Posterior vena cava (tissue), 2 donors: ENCODE measurements around the gene ZNF467. TPM values are rescaled to one million over a fixed set of nuclear protein-coding genes. Genes with fewer than 3 reads are reported as not detected.

Experiments
- DNase-seq: peaks from one replicate; pipeline ENCODE4 v3.0.0-alpha.2; 2020; ENCODE audit warnings: low spot score
- intact Hi-C, 2 donors: fragments of 100-400 bp; cut with DNase I; formaldehyde crosslinking; loops; one replicate each; pipeline versions ENCODE4 v1.14.1 to v1.14.2; 2022 to 2023
- total RNA-seq, 2 donors: library from RNA; stranded (reverse); fragmentation: NEBNext Ultra II Directional; extraction: Animal tissue kit (Norgen Biotek cat#: 25700); gene quantifications; one replicate each; pipeline ENCODE4 v1.2.1, GENCODE V29; 2021
- donor health status: DM: yes; HTN: yes; CAD: no.
- donor health status: DM: yes; HTN: yes; CAD: no.

The ZNF467 gene
- total RNA-seq, 2 donors from 2014 or later, result 10.9 to 12.0 TPM

DNA sequence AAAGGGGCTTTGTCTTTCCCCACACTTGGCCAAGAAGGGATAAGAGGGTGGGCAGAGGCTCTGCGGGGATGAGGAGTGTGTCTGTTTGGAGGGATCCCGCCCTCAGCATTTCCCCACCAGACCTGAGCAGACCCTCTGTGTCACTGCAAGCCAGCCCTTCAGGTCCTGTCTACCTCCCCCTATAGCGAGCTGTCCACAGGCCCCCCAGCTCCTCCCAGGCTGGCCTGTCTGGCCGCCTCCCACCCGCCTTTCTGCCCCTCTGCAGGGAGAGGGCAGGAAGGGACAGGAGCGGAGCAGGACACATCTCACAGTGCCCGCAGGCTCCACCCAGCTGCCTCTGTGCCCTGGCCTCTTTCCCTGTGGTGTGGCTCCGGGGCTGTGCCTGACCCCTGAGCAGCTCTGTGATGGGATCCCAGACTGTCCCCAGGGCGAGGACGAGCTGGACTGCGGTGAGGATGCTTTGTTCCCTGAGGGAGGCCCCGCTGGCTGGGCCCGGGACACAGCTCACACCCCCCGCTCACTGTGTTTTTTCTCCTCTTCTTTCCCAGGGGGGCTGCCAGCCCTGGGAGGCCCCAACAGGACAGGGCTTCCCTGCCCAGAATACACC is 17.5 kb upstream of the ZNF467 start:
- DNase-seq, result no peak
- intact Hi-C loops, result no loop called here

DNA sequence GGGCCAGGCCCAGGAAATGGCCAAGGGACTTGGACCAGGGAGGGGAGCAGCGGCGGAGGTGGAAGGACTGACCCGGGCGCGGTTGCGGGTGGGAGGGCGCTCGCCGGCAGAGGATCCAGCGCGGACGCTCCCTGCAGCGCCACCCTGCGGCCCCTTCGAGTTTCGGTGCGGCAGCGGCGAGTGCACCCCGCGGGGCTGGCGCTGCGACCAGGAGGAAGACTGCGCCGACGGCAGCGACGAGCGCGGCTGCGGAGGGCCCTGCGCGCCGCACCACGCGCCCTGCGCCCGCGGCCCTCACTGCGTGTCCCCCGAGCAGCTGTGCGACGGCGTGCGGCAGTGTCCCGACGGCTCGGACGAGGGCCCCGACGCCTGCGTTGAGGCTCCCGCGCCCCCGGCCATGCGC is 16.8 kb upstream of the ZNF467 start:
- intact Hi-C loops, result no loop called here
- no peak for DNase-seq

DNA sequence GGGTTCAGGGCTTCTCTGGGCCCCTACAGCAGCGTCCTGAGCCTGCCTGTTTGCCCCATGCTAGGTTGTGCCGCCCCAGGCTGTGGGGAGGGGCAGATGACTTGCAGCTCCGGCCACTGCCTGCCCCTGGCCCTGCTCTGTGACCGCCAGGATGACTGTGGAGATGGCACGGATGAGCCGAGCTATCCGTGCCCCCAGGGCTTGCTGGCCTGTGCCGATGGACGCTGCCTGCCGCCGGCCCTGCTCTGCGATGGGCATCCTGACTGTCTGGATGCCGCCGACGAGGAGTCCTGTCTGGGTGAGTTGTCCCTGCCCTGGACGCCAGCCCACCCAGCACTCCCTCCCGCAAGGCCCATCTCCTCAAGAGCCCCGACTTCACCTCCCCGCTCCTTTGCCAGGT is 15.7 kb upstream of the ZNF467 start:
- DNase-seq, result no peak
- intact Hi-C loops, result no loop called here

DNA sequence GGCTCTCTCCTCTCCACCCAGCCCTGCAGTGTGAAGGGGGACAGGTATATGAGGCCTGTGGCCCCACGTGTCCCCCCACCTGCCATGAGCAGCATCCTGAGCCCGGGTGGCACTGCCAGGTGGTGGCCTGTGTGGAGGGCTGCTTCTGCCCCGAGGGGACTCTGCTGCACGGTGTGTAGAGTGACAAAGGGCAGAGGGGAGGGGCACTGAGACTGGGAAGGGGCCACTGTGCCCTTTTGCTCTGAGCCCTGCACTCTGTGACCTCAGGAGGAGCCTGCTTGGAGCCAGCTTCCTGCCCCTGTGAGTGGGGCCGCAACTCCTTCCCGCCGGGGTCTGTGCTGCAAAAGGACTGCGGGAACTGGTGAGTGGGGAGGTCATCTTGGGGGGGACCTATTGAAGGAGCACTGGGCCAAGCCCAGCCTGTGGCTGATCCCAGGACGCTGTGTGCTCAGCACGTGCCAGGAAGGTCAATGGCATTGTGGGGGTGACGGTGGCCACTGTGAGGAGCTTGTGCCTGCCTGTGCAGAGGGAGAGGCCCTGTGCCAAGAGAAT is 15.0 kb upstream of the ZNF467 start:
- no peak for DNase-seq
- intact Hi-C loops, result no loop called here

DNA sequence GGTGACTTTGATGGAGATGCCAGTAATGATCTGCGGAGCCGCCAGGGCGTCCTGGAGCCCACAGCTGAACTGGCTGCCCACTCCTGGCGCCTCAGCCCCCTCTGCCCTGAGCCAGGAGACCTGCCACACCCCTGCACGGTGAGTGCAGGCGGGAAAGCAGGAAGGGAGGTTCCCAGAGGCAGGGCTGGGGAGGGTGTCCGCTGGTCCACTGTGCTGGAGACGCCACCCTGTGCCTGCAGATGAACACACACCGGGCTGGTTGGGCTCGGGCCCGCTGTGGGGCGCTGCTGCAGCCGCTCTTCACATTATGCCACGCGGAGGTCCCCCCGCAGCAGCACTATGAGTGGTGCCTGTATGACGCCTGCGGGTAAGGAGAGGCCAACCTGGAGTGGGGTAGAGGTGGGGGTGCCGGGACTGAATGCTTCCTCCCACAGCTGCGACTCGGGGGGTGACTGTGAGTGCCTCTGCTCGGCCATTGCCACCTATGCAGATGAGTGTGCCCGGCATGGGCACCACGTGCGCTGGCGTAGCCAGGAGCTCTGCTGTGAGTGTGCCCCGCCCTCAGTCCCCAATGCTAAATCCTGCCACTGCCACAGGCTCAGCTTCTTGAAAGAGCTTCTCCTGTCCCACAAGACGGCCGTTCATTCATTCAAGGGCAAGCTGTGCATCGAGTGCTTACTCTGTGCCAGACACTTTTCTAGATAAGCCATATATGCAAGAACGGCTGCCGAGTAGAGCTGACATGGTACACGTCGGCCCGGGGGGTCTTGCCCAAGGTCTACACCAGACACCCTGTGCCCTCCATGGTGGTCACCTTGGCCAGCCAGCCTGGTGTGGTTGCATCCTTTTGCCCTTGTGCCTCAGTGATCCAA is 14.3 kb upstream of the ZNF467 start:
- intact Hi-C loops, result no loop called here
- no peak for DNase-seq

DNA sequence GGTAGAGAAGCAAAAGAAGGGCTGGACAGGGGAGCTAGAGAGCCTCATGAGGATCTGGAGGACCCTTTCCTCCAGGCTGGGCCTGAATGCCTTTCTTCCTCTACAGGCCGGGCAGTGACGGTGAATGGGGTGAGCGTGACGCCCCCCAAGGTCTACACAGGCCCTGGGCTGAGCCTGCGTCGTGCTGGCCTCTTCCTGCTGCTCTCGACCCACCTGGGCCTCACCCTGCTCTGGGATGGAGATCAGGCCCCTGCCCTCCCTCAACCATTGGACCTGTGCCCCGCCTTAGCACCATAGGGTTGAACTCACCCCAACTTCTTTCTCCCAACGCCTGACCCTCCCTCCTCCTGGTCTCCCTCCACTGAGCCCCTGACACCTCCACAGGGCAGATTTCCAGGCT is 12.6 kb upstream of the ZNF467 start:
- intact Hi-C loops, result no loop called here
- DNase-seq, result no peak

DNA sequence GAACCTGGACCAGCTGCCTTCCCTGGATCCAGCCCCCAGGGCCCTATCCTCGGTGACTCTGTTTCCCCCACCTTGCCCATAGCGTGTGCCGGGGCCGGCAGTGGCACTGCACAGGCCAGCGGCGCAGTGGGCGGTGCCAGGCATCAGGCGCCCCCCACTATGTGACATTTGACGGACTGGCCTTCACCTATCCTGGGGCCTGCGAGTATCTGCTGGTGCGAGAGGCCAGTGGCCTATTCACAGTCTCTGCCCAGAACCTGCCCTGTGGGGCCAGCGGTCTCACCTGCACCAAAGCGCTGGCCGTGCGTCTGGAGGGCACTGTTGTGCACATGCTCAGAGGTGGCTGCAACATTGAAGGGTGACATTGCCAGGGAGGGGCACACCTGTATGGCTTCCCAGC is 12.0 kb upstream of the ZNF467 start:
- intact Hi-C loops, result no loop called here
- DNase-seq, result no peak

DNA sequence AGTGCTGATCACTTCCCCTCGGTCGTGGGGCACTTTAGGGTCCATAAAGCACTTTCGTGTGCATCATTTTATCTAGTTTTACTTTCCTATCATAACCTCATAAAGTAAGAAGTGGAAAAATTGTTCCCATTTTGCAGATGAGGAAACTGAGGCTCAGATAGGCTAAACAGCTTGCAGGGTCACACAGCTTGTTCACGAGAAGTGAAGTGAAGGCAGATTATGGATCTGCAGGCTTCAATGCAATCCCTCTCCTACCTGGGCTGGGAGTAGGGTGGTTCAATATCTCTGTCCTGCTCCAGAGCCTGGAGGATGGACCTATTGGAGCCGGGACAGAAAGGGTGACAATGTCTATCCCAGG is 10.8 kb upstream of the ZNF467 start:
- intact Hi-C loops, result no loop called here
- no peak for DNase-seq

DNA sequence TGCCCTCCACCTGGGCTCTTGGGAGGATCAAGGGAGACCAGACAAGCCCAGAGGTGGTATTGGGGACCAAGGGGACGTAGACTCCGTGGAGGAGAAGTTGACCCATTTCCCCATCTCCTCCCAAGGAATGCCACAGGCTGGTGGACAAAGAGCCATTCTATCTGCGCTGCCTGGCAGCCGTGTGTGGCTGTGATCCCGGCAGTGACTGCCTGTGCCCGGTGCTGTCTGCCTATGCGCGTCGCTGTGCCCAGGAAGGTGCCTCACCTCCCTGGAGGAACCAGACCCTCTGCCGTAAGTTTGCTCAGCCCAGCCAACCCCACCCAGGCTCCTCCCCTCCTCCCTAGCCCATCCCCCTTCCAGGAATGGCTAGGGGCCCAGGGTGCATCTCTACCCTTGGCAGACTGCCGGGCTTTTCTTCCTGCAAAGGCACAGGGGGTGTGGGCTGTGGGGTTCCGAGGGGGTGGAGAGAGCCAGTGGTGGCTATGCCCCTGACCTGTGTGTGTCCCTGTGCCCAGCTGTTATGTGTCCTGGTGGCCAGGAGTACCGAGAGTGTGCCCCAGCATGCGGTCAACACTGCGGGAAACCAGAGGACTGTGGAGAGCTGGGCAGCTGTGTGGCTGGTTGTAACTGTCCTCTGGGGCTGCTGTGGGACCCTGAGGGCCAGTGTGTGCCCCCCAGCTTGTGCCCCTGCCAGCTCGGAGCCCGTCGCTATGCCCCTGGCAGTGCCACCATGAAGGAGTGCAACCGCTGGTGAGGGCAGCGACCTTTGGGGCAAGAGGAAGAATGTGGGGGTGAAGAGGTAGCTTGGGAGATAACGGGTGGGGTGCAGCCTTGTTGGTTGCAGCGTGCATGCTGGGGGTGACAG is 10.2 kb upstream of the ZNF467 start:
- intact Hi-C loops, result no loop called here
- DNase-seq, result no peak

DNA sequence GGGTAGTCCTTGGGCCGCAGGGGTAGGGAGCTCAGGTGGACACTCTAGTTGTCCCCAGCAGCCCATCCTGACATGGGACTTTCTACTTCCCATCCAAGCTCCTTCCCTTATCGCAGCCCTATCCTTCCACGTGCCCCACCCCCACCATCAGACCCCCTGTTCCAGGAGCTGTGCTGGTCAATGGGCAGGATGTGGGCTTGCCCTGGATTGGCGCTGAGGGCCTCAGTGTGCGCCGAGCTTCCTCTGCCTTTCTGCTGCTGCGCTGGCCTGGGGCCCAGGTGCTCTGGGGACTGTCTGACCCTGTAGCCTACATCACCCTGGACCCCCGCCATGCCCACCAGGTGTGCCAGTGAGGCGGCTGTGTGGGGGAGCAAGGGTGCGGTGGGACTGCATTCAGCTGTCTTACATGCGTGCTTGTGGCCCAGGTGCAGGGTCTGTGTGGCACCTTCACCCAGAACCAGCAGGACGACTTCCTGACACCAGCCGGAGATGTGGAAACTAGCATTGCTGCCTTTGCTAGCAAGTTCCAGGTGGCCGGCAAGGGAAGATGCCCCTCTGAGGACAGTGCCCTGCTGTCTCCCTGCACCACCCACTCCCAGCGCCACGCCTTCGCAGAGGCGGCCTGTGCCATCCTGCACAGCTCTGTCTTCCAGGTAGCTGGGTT is 9.4 kb upstream of the ZNF467 start:
- no peak for DNase-seq
- intact Hi-C loops, result no loop called here

DNA sequence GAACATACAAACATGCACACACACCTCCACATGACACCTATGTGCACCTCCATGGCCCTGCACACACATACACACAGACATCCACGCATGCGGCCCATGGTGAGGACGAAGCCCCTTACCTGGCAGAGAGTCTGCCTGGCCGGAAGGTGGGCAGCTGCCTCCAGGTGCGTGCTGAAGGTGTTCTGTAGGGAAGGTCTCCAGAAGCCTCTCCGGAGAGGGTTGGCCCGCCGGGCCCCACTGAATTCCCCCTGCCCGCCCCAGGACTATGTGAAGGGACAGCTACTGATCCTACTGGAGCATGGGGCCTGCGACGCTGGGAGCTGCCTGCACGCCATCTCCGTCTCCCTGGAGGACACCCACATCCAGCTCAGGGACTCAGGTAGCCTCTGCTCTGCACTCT is 8.5 kb upstream of the ZNF467 start:
- intact Hi-C loops, result no loop called here

DNA sequence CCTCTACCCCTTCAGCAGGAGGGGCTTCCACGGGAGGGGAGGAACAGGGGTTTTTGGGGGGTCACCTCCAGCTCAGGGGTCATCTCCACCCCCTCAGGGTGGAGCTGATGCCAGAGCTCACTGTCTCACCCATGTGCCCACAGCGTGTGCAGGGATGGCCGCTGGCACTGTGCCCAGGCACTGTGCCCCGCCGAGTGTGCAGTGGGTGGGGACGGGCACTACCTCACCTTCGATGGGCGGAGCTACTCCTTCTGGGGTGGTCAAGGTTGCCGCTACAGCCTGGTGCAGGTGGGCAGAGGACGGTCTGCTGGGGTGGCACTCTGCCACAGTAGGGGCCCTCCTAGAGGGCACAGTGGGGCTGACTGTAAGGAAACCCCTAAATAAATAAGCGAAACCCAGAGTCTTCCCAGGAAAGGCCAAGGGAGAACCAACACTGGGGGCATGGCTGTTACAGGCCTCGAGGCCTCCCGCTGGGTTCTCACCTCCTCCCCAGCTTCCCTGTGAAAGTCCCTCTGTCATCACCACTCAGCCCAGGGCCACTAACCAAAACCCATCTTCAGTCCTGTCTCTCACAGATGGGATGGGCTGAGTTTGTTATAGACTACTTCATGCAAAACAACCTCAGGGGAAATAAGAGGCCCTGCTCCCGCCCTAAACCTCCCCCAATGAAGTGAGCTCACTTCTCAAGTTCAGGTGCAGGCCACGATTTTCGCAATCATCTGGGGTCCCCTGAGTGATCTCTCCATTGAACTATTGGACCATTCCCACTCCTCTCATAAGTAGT is 7.4 kb upstream of the ZNF467 start:
- intact Hi-C loops, result no loop called here
- no peak for DNase-seq

More for the DNA sequence above, 8.5 kb upstream of the ZNF467 start:
- no peak for DNase-seq

DNA sequence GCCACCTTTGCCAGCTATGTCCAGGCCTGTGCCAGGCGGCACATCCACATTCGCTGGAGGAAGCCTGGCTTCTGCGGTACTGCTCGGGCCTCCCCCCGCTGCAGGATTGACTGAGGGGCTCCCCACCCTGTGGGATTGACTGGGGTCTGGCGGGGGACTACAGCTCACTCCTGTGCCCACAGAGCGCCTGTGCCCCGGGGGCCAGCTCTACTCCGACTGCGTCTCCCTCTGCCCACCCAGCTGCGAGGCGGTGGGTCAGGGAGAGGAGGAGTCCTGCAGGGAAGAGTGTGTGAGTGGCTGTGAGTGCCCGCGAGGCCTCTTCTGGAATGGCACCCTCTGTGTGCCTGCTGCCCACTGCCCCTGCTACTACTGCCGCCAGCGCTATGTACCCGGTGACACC is 6.7 kb upstream of the ZNF467 start:
- no peak for DNase-seq
- intact Hi-C loops, result no loop called here

DNA sequence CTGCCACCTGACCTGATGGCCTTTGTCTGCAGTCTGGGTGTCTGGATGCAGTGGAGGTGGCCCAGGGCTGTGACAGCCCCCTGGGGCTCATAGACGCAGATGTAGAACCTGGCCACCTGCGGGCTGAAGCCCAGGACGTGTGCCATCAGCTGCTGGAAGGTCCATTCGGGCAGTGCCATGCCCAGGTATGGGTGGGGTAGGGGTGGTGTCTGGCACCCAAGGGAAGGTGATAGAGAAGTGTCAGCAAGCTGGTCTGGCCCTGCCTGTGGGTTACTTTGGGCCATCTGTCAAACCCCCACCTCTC is 6.1 kb upstream of the ZNF467 start:
- no peak for DNase-seq
- intact Hi-C loops, result no loop called here

DNA sequence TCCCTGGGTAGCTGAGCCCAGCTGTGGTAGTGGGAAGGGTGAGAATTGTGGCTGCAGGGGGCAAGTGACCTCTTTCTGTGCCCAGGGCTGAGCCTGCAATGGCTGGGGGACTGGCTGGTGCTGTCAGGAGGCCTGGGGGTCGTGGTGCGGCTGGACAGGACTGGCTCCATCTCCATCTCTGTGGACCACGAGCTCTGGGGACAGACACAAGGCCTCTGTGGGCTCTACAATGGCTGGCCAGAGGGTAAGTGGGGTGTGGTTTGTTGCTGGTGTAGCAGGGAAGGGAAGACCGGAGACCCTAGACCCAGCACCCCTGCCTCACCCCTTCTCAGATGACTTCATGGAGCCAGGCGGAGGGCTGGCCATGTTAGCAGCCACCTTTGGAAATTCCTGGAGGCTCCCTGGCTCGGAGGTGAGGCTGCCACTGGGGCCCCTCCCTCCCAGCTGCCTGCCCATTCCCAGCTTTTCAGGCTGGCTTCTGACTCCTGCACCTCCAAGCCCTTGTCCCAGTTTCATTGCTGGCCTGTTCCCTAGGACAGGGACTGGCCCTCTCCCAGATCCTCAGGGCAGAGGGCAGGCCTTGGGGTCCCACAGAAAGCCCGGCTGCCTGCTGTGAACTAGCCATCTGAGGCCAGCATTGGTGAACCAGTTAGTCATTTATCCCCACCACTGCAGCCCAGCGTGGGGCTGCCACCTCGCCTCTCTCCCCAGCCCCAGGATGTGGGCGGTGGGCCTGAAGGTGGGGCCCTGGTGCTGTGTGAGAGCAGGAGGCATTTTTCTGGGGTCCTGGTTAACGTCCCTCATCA is 5.5 kb upstream of the ZNF467 start:
- no peak for DNase-seq
- intact Hi-C loops, result no loop called here

DNA sequence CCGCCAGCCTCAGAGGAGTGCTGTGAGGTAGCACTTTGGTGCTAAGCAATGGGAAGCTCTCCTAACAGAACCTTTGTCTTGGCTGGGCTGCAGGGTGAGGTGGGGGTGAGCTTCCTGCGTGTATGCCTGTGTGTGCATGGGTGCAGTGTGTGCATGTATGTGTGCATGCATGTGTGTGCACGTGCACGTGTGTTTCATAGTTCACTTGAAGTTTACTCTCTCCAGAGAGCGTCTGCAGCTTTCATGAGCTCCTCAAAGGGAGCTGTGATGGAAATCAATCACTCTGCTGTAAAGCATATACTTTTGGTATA is 4.9 kb upstream of the ZNF467 start:
- intact Hi-C loops, result no loop called here
- DNase-seq, result no peak

DNA sequence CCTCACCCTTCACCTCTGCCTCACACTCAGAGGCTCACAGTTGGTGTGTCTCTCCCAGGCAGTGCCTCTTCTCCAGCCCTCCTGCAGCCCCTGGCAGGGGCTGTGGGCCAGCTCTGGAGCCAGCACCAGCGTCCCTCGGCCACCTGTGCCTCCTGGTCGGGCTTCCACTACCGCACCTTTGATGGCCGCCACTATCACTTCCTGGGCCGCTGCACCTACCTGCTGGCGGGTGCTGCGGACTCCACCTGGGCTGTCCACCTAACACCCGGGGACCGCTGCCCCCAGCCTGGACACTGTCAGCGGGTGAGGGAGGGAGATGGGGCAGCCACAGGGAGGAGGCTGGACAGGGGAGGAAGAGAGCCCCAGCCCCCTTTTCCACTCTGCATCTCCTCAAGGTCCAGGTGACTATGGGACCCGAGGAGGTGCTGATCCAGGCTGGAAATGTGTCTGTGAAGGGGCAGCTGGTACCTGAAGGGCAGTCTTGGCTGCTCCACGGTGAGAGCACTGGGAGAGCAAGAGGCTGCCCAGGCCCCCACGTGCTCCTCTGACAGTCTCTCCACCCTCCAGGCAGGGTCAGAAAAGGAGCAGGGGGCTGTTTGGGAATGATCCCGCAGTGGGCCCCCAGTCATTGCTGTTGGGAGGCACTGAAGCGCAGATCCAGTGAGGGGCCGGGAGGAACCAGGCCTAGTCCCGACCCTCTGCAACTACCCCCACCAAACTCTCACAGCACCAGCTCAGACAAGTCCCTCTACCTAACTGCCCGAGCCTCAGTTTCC is 4.4 kb upstream of the ZNF467 start:
- intact Hi-C loops, result no loop called here

More for the DNA sequence above, 4.4 kb upstream of the ZNF467 start:
- DNase-seq, result no peak
